Activated CD8-positive, alpha-beta memory T cell treated with anti-CD3 and anti-CD28 coated beads, Interleukin-2, amount 50 U/mL, for 4 hours (primary cell): ENCODE results near the gene MCOLN1.
A peak's percentile ranks its signal among the peaks of the same experiment; 100 is the strongest.

Experiments used
- DNase-seq: peaks from one replicate; pipeline ENCODE4 v3.0.0-alpha.2; 2020

MCOLN1 gene

GRCh38 chr19:7504684-7505083 lies 17.7 kb upstream of the MCOLN1 start:
- no peak for DNase-seq

- DNase-seq = no peak
Observed at GRCh38 chr19:7505288-7505681, 17.1 kb upstream of the MCOLN1 start.

- DNase-seq = no peak
Observed at GRCh38 chr19:7505682-7506384, 16.6 kb upstream of the MCOLN1 start.

GRCh38 chr19:7506385-7507328 lies 15.8 kb upstream of the MCOLN1 start:
- DNase-seq = no peak

GRCh38 chr19:7507884-7508283 lies 14.5 kb upstream of the MCOLN1 start:
- no peak for DNase-seq

GRCh38 chr19:7509625-7510024 lies 12.8 kb upstream of the MCOLN1 start:
- no peak for DNase-seq

GRCh38 chr19:7512400-7512851 lies 10.0 kb upstream of the MCOLN1 start:
- no peak for DNase-seq

GRCh38 chr19:7513809-7514642 lies 8.4 kb upstream of the MCOLN1 start:
- DNase-seq = no peak

- DNase-seq = no peak
Observed at GRCh38 chr19:7515110-7515644, 7.2 kb upstream of the MCOLN1 start.

- DNase-seq = peak; percentile 48
Observed at GRCh38 chr19:7515645-7516151, 6.7 kb upstream of the MCOLN1 start, which contains the start of gene ZNF358. ZNF358 (plus strand) TSS chr19:7516103; CDS start chr19:7519243, 3,140 bp downstream.

GRCh38 chr19:7516333-7516732 lies 6.1 kb upstream of the MCOLN1 start:
- no peak for DNase-seq

- no peak for DNase-seq
Observed at GRCh38 chr19:7516878-7517277, 5.5 kb upstream of the MCOLN1 start.

- DNase-seq = no peak
Observed at GRCh38 chr19:7519361-7520130, 2.9 kb upstream of the MCOLN1 start.

GRCh38 chr19:7520131-7521051 lies 2.0 kb upstream of the MCOLN1 start:
- no peak for DNase-seq

- no peak for DNase-seq
Observed at GRCh38 chr19:7521551-7522071, 813 bp upstream of the MCOLN1 start.

GRCh38 chr19:7522923-7523667 lies 671 bp downstream of the MCOLN1 start:
- DNase-seq = no peak

GRCh38 chr19:7524523-7524922 lies 2.1 kb downstream of the MCOLN1 start:
- no peak for DNase-seq

GRCh38 chr19:7524992-7525739 lies 2.7 kb downstream of the MCOLN1 start:
- no peak for DNase-seq
